ENCODE results near the gene MOBP.

DNA sequence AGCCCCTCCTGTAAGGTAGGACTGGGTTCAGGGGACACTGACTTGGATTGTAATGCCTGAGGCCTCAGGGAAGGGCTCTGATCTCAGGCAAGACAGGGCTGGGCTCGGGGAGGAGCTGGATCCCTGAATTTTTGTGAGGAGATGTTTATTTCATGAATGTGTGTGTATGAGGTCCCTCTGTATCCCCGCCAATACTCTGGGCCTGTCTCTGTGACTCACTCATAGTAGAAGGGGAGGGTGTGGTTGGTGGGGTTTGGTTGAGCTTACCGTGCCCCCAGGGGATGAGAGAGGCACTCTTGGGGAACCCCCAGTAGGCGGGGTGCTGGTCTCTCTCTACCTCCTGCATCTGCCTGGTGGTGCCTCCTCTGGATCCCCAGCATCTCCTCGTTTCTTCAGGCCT is 32.9 kb upstream of the MOBP start:
- TF ChIP-seq, protein P1, sequence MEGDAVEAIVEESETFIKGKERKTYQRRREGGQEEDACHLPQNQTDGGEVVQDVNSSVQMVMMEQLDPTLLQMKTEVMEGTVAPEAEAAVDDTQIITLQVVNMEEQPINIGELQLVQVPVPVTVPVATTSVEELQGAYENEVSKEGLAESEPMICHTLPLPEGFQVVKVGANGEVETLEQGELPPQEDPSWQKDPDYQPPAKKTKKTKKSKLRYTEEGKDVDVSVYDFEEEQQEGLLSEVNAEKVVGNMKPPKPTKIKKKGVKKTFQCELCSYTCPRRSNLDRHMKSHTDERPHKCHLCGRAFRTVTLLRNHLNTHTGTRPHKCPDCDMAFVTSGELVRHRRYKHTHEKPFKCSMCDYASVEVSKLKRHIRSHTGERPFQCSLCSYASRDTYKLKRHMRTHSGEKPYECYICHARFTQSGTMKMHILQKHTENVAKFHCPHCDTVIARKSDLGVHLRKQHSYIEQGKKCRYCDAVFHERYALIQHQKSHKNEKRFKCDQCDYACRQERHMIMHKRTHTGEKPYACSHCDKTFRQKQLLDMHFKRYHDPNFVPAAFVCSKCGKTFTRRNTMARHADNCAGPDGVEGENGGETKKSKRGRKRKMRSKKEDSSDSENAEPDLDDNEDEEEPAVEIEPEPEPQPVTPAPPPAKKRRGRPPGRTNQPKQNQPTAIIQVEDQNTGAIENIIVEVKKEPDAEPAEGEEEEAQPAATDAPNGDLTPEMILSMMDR (conservative IDR thresholded peaks at IDR 0.05; ENCODE audit: low read depth, low read length) = no peak
- no peak for TF ChIP-seq RAD21 (IDR thresholded peaks at IDR 0.05; ENCODE audit: low read length)
- TF ChIP-seq, protein P2, sequence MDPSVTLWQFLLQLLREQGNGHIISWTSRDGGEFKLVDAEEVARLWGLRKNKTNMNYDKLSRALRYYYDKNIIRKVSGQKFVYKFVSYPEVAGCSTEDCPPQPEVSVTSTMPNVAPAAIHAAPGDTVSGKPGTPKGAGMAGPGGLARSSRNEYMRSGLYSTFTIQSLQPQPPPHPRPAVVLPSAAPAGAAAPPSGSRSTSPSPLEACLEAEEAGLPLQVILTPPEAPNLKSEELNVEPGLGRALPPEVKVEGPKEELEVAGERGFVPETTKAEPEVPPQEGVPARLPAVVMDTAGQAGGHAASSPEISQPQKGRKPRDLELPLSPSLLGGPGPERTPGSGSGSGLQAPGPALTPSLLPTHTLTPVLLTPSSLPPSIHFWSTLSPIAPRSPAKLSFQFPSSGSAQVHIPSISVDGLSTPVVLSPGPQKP (IDR thresholded peaks at IDR 0.05; ENCODE audit: borderline replicate concordance, low read depth, low read length) = no peak
